ENCODE data around the gene HACD2. TPM values are rescaled to one million over a fixed set of nuclear protein-coding genes. Genes with fewer than 3 reads are reported as not detected.

The HACD2 gene
- total and polyA plus RNA-seq, 8 donors, result 5.3 to 36.0 (median 14.4) TPM

GRCh38 chr3:123467046-123467445, 117.8 kb downstream of the HACD2 start:
- TF ChIP-seq EP300 (IDR thresholded peaks at IDR 0.05) (no peak), POLR2AphosphoS5 (IDR thresholded peaks at IDR 0.05) (no peak), CTCF (IDR thresholded peaks at IDR 0.05) (no peak), POLR2A (IDR thresholded peaks at IDR 0.05) (no peak)
- 24 to 49% (median 41%) methylated on average over 5 of the region's 5 CpGs for WGBS, 5 donors
- Histone ChIP-seq H3K4me3 (no peak overlapping the region), H3K27ac (no peak overlapping the region), H3K4me1 (no peaks in the 10 kb centered on the region), H3K9me3 (no peaks in the 10 kb centered on the region), H3K27me3 (peaks cover 0 to 4% (median 0%) of the 10 kb centered on the region in 3 donors), H3K36me3 (no peaks in the 10 kb centered on the region)
- peak in 1 of 2 donors; percentile 42 for DNase-seq
- intact Hi-C loops (cut with DNase I; ENCODE audit: low total_unique reads), result no loop called here

GRCh38 chr3:123464211-123464610, 120.6 kb downstream of the HACD2 start:
- Histone ChIP-seq H3K27me3 (peaks cover 0 to 9% (median 4%) of the 10 kb centered on the region in 3 donors), H3K4me1 (no peaks in the 10 kb centered on the region), H3K9me3 (no peaks in the 10 kb centered on the region), H3K36me3 (no peaks in the 10 kb centered on the region), H3K4me3 (no peak overlapping the region), H3K27ac (no peak overlapping the region)
- 64 to 81% (median 78%) methylated on average over 7 of the region's 7 CpGs for WGBS, 5 donors
- no peak for TF ChIP-seq EP300 (IDR thresholded peaks at IDR 0.05)
- intact Hi-C loops (cut with DNase I; ENCODE audit: low total_unique reads), result no loop called here
- DNase-seq, result no peak

GRCh38 chr3:123459862-123460261, 125.0 kb downstream of the HACD2 start:
- Histone ChIP-seq H3K9me3 (no peaks in the 10 kb centered on the region), H3K4me1 (no peaks in the 10 kb centered on the region), H3K4me3 (no peak overlapping the region), H3K27ac (no peak overlapping the region), H3K36me3 (no peaks in the 10 kb centered on the region), H3K27me3 (peaks cover 0 to 34% (median 4%) of the 10 kb centered on the region in 3 donors)
- intact Hi-C loops (cut with DNase I; ENCODE audit: low total_unique reads), result no loop called here
- DNase-seq, result no peak
- 27 to 44% (median 31%) methylated on average over 8 of the region's 8 CpGs for WGBS, 5 donors
- TF ChIP-seq CTCF (IDR thresholded peaks at IDR 0.05), result no peak
- TF ChIP-seq EP300 (IDR thresholded peaks at IDR 0.05), result no peak
- TF ChIP-seq POLR2A (IDR thresholded peaks at IDR 0.05), result no peak
- TF ChIP-seq POLR2AphosphoS5 (IDR thresholded peaks at IDR 0.05), result no peak

GRCh38 chr3:123458255-123458654, 126.6 kb downstream of the HACD2 start:
- 73 to 83% (median 80%) methylated on average over 5 of the region's 5 CpGs for WGBS, 5 donors

More at GRCh38 chr3:123458255-123458654, 126.6 kb downstream of the HACD2 start:
- no peak for DNase-seq
- H3K9me3 ChIP-seq, result no peaks in the 10 kb centered on the region
- intact Hi-C loops (cut with DNase I; ENCODE audit: low total_unique reads), result no loop called here
- H3K27me3 ChIP-seq, result peaks cover 0 to 41% (median 4%) of the 10 kb centered on the region in 3 donors
- no peak overlapping the region for H3K4me3 ChIP-seq
- H3K4me1 ChIP-seq, result no peaks in the 10 kb centered on the region
- H3K27ac ChIP-seq, result no peak overlapping the region
- no peaks in the 10 kb centered on the region for H3K36me3 ChIP-seq
- TF ChIP-seq POLR2A (IDR thresholded peaks at IDR 0.05) (no peak), EP300 (IDR thresholded peaks at IDR 0.05) (no peak), POLR2AphosphoS5 (IDR thresholded peaks at IDR 0.05) (no peak), CTCF (IDR thresholded peaks at IDR 0.05) (no peak)

Measured in stomach (tissue), 9 donors.